HCT116 (cell line): ENCODE data around the gene PPDPF. TPM values are rescaled to one million over a fixed set of nuclear protein-coding genes. Genes with fewer than 3 reads are reported as not detected.

ENCODE experiments used
- ATAC-seq: fragments of 200-7000 bp; cut with Tn5 transposase; 2 replicates; pipeline ENCODE4 v1.9.1; 2020; ENCODE audit warnings: mild to moderate bottlenecking, moderate library complexity
- BruUV-seq: library from RNA; stranded (reverse); fragments of 400-500 nt; replicated peaks from 2 replicates; lab custom pipeline; 2021; lab: Mats Ljungman, UMichigan
- CTCF ChIA-PET: fragments of 300-600 bp; sonication (Branson Sonifier 250); formaldehyde crosslinking; loops from one replicate; lab custom pipeline; 2021; ENCODE audit warnings: antibody characterized with exemption; lab: Charles Lee
- POLR2A ChIA-PET: fragments of 300-600, 350-600 bp; sonication (Branson Sonifier 250); formaldehyde crosslinking; loops from one replicate; lab custom pipeline; 2021; ENCODE audit warnings: antibody characterized with exemption; lab: Charles Lee
- RAD21 ChIA-PET, 2 experiments: fragments of 300-600 bp; sonication (Branson Sonifier 250); formaldehyde crosslinking; loops; one replicate each; lab custom pipeline; 2023; ENCODE audit warnings: low total read pairs in 2 of 2; ENCODE audit not compliant: uncharacterized antibody in 2 of 2, unreplicated experiment in 2 of 2, low non-redundant PET in 1 of 2; lab: Charles Lee
- DNase-seq: peaks from one replicate; pipeline ENCODE4 v3.0.0-alpha.2; 2010; ENCODE audit warnings: low read depth, low spot score
- H2AFZ ChIP-seq: fragments of 200-600 bp; shearing (Covaris generic), sonication (generic); 2 replicates; pipeline ENCODE4 v1.6.1; 2017; ENCODE audit warnings: low read depth, mixed run types, mixed read lengths, antibody characterized with exemption, low read length; ENCODE audit not compliant: poor library complexity, severe bottlenecking
- H3K27ac ChIP-seq: 2 replicates; pipeline ENCODE4 v1.5.1; 2012; ENCODE audit warnings: low read depth, low read length
- H3K27me3 ChIP-seq: fragments of 200-600 bp; sonication (generic); 2 replicates; pipeline ENCODE4 v1.6.1; 2016; ENCODE audit warnings: mixed run types, low read length, mixed read lengths; ENCODE audit not compliant: insufficient read depth
- H3K36me3 ChIP-seq, 2 experiments: fragments of 200-500 bp in 1 of 2; fragments of 200-600 bp in 1 of 2; sonication (Bioruptor generic) in 1 of 2; sonication (generic) in 1 of 2; 2 replicates each; pipeline versions ENCODE4 v1.5.1 to v1.6.1; 2014 to 2016; ENCODE audit warnings: low read length in 2 of 2, inconsistent platforms in 1 of 2, mixed read lengths in 1 of 2, mixed run types in 1 of 2; ENCODE audit not compliant: insufficient read depth in 2 of 2, control insufficient read depth in 1 of 2
- H3K4me1 ChIP-seq, 2 experiments: fragments of 200-600 bp in 1 of 2; sonication (generic) in 1 of 2; 2 replicates each; pipeline versions ENCODE4 v1.5.1 to v1.6.1; 2012 to 2017; ENCODE audit warnings: low read length in 2 of 2, inconsistent platforms in 1 of 2, mild to moderate bottlenecking in 1 of 2, mixed read lengths in 1 of 2, mixed run types in 1 of 2, moderate library complexity in 1 of 2; ENCODE audit not compliant: insufficient read depth in 2 of 2, control insufficient read depth in 1 of 2
- H3K4me2 ChIP-seq: fragments of 200-600 bp; sonication (generic); 2 replicates; pipeline ENCODE4 v1.6.1; 2017; ENCODE audit warnings: mixed run types, low read length, mixed read lengths
- H3K4me3 ChIP-seq, 2 experiments: fragments of 200-600 bp in 1 of 2; sonication (generic) in 1 of 2; replicated peaks in 1 of 2; 2 replicates each; pipeline ENCODE4 v1.5.1; 2011 to 2016; ENCODE audit warnings: low read length in 2 of 2, control low read depth in 1 of 2, low read depth in 1 of 2, mild to moderate bottlenecking in 1 of 2, mixed read lengths in 1 of 2, mixed run types in 1 of 2
- H3K79me2 ChIP-seq: fragments of 200-600 bp; sonication (generic); 2 replicates; pipeline ENCODE4 v1.6.1; 2017; ENCODE audit warnings: mild to moderate bottlenecking, mixed run types, low read length, moderate library complexity, mixed read lengths; ENCODE audit not compliant: insufficient read depth
- H3K9ac ChIP-seq: fragments of 200-600 bp; sonication (generic); 2 replicates; pipeline ENCODE4 v1.6.1; 2016; ENCODE audit warnings: low read length, mixed read lengths
- H3K9me2 ChIP-seq: fragments of 200-600 bp; sonication (generic), shearing (Covaris generic); 2 replicates; pipeline ENCODE4 v1.6.1; 2017; ENCODE audit warnings: mixed run types, mild to moderate bottlenecking, moderate library complexity; ENCODE audit not compliant: insufficient read depth
- H3K9me3 ChIP-seq, 2 experiments: fragments of 200-500 bp in 1 of 2; fragments of 200-600 bp in 1 of 2; sonication (Bioruptor generic) in 1 of 2; sonication (generic) in 1 of 2; 2 replicates each; pipeline ENCODE4 v1.6.1; 2014 to 2017; ENCODE audit warnings: low read length in 2 of 2, mixed read lengths in 2 of 2, inconsistent platforms in 1 of 2, low read depth in 1 of 2, mild to moderate bottlenecking in 1 of 2, mixed run types in 1 of 2, moderate library complexity in 1 of 2; ENCODE audit not compliant: control insufficient read depth in 1 of 2, insufficient read depth in 1 of 2
- H4K20me1 ChIP-seq: fragments of 200-600 bp; sonication (generic), shearing (Covaris generic); 2 replicates; pipeline ENCODE4 v1.6.1; 2017; ENCODE audit warnings: mixed run types, mild to moderate bottlenecking, moderate library complexity; ENCODE audit not compliant: insufficient read depth
- JUND ChIP-seq: IDR thresholded peaks from 2 replicates; pipeline ENCODE4 v1.6.1; 2012
- RAD21 ChIP-seq: IDR thresholded peaks from 2 replicates; pipeline ENCODE4 v1.6.1; 2012; ENCODE audit warnings: low read depth, mild to moderate bottlenecking
- YY1 ChIP-seq: IDR thresholded peaks from 2 replicates; pipeline ENCODE4 v1.6.1; 2011; ENCODE audit warnings: low read length, low read depth, moderate library complexity, mild to moderate bottlenecking; ENCODE audit not compliant: insufficient replicate concordance; ENCODE audit errors: extremely low read depth
- ZNF274 ChIP-seq: fragments of 200-500 bp; sonication (Bioruptor generic); IDR thresholded peaks from 2 replicates; pipeline ENCODE4 v1.6.1; 2014; ENCODE audit warnings: mild to moderate bottlenecking, low read depth, low read length, inconsistent platforms
- intact Hi-C: fragments of 100-400 bp; cut with micrococcal nuclease; formaldehyde crosslinking; loops from 2 replicates; pipeline ENCODE4 v1.10.0; 2022
- total RNA-seq: library from RNA; stranded (reverse); gene quantifications from one replicate; pipeline ENCODE4 v1.2.1, GENCODE V29; 2021; ENCODE audit not compliant: unreplicated experiment
- TF ChIP-seq, protein P1 (sequence below), 3 experiments: fragments of 200-600 bp in 1 of 3; sonication (generic) in 1 of 3; IDR thresholded peaks in 2 of 3; conservative IDR thresholded peaks in 1 of 3; 2 replicates each; pipeline ENCODE4 v1.5.1; 2012 to 2017; ENCODE audit warnings: low read depth in 2 of 3, low read length in 2 of 3, antibody characterized with exemption in 1 of 3, borderline replicate concordance in 1 of 3, control low read depth in 1 of 3, mild to moderate bottlenecking in 1 of 3, mixed read lengths in 1 of 3, mixed run types in 1 of 3, moderate library complexity in 1 of 3; ENCODE audit not compliant: insufficient read depth in 1 of 3

Gene PPDPF
- total RNA-seq, 1 experiment from 2014 or later = 346 TPM

- ATAC-seq (no peak), DNase-seq (no peak)
- H3K27me3 ChIP-seq = no peaks in the 10 kb centered on the region
These were observed 47.6 kb upstream of the PPDPF start for GRCh38 chr20:63472862-63473390.

More at GRCh38 chr20:63472862-63473390, 47.6 kb upstream of the PPDPF start:
- H3K4me3 ChIP-seq = no peak overlapping the region
- peaks cover 0 to 11% of the 10 kb centered on the region in 2 experiments; a peak in 1 of 4 replicates for H3K4me1 ChIP-seq
- no TSS peak for BruUV-seq
- no peaks in the 10 kb centered on the region for H4K20me1 ChIP-seq
- H3K9ac ChIP-seq = no peak overlapping the region
- intact Hi-C loops = no loop called here
- ChIA-PET CTCF (no interaction called here), POLR2A (no interaction called here), RAD21 (no interaction called here)
- no peak overlapping the region for H2AFZ ChIP-seq
- H3K36me3 ChIP-seq = no peaks in the 10 kb centered on the region
- H3K9me3 ChIP-seq = no peaks in the 10 kb centered on the region
- H3K9me2 ChIP-seq = no peaks in the 10 kb centered on the region
- TF ChIP-seq, protein P1, sequence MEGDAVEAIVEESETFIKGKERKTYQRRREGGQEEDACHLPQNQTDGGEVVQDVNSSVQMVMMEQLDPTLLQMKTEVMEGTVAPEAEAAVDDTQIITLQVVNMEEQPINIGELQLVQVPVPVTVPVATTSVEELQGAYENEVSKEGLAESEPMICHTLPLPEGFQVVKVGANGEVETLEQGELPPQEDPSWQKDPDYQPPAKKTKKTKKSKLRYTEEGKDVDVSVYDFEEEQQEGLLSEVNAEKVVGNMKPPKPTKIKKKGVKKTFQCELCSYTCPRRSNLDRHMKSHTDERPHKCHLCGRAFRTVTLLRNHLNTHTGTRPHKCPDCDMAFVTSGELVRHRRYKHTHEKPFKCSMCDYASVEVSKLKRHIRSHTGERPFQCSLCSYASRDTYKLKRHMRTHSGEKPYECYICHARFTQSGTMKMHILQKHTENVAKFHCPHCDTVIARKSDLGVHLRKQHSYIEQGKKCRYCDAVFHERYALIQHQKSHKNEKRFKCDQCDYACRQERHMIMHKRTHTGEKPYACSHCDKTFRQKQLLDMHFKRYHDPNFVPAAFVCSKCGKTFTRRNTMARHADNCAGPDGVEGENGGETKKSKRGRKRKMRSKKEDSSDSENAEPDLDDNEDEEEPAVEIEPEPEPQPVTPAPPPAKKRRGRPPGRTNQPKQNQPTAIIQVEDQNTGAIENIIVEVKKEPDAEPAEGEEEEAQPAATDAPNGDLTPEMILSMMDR (IDR thresholded peaks at IDR 0.05 in 2 of 3, conservative IDR thresholded peaks at IDR 0.05 in 1 of 3; ENCODE audit: borderline replicate concordance in 1 of 3, insufficient read depth in 1 of 3, low read depth in 2 of 3, low read length in 2 of 3) = no peak
- TF ChIP-seq RAD21 (no peak), ZNF274 (no peak), YY1 (no peak), JUND (no peak)
- no peak overlapping the region for H3K4me2 ChIP-seq
- no peak overlapping the region; the same call in 1 of the 2 replicates for H3K27ac ChIP-seq
- peaks cover 41% of the 10 kb centered on the region for H3K79me2 ChIP-seq
